NCI-H345 treated with DMSO at 0.1 percent for 48 hours (cell line): ENCODE results near the gene PNMA6A.
"Not testable (repeated sequence)": the region's sequence is repeated elsewhere in the genome, so short reads cannot be mapped to it uniquely, and the experiment has no call there.

ENCODE experiments used
- DNase-seq: peaks from one replicate; lab custom pipeline; 2025; ENCODE audit not compliant: unreplicated experiment; lab: John Stamatoyannopoulos, UW

The PNMA6A gene

GRCh38 chrX:153071909-153072583 lies at the start of gene PNMA6A:
TSS of gene PNMA6A (plus strand) at chrX:153072454. CDS start at chrX:153073063, 609 bp downstream.
- not testable (repeated sequence) for DNase-seq

GRCh38 chrX:153026501-153026900 lies 45.8 kb upstream of the PNMA6A start:
- not testable (repeated sequence) for DNase-seq

- DNase-seq, result not testable (repeated sequence)
Measured at GRCh38 chrX:153028487-153028886, 43.8 kb upstream of the PNMA6A start.

- no peak for DNase-seq
Measured at GRCh38 chrX:153029162-153029561, 43.1 kb upstream of the PNMA6A start.

GRCh38 chrX:153029875-153030274 lies 42.4 kb upstream of the PNMA6A start:
- no peak for DNase-seq

- no peak for DNase-seq
Measured at GRCh38 chrX:153030801-153031200, 41.5 kb upstream of the PNMA6A start.

GRCh38 chrX:153032397-153033118 lies 39.7 kb upstream of the PNMA6A start:
- DNase-seq, result peak; percentile 21

- no peak for DNase-seq
Measured at GRCh38 chrX:153049093-153049492, 23.2 kb upstream of the PNMA6A start.

- DNase-seq, result no peak
Measured at GRCh38 chrX:153052534-153052933, 19.7 kb upstream of the PNMA6A start.

GRCh38 chrX:153055871-153056749 lies 16.1 kb upstream of the PNMA6A start, which contains the start of gene PNMA3:
TSS of gene PNMA3 (plus strand) at chrX:153056470. CDS start at chrX:153057056, 586 bp downstream.
- DNase-seq, result no peak

- no peak for DNase-seq
Measured at GRCh38 chrX:153057281-153057680, 15.0 kb upstream of the PNMA6A start.

- DNase-seq, result no peak
Measured at GRCh38 chrX:153059191-153060094, 12.8 kb upstream of the PNMA6A start.

- no peak for DNase-seq
Measured at GRCh38 chrX:153060095-153060445, 12.2 kb upstream of the PNMA6A start.

GRCh38 chrX:153061732-153062131 lies 10.5 kb upstream of the PNMA6A start:
- no peak for DNase-seq

GRCh38 chrX:153063315-153063714 lies 8.9 kb upstream of the PNMA6A start:
- no peak for DNase-seq

- no peak for DNase-seq
Measured at GRCh38 chrX:153064061-153064460, 8.2 kb upstream of the PNMA6A start.

GRCh38 chrX:153065389-153065788 lies 6.9 kb upstream of the PNMA6A start:
- DNase-seq, result no peak

- not testable (repeated sequence) for DNase-seq
Measured at GRCh38 chrX:153066402-153066801, 5.9 kb upstream of the PNMA6A start.

GRCh38 chrX:153073331-153073730 lies 1.1 kb downstream of the PNMA6A start:
- DNase-seq, result not testable (repeated sequence)

GRCh38 chrX:153074262-153074899 lies 2.1 kb downstream of the PNMA6A start:
- DNase-seq, result no peak
